ENCODE data around the gene LCE5A. TPM values are rescaled to one million over a fixed set of nuclear protein-coding genes. Genes with fewer than 3 reads are reported as not detected.

Gene LCE5A
- total and polyA plus RNA-seq, 2 experiments from 2014 or later, result not detected

GRCh38 chr1:152495066-152495675 lies 15.4 kb upstream of the LCE5A start:
- no peaks in the 10 kb centered on the region for H3K9me3 ChIP-seq (ENCODE audit: low read depth)
- H3K27me3 ChIP-seq, result no peaks in the 10 kb centered on the region
- H3K4me3 ChIP-seq, result no peak overlapping the region
- no peaks in the 10 kb centered on the region for H3K4me1 ChIP-seq (ENCODE audit: low read depth)
- DNase-seq (ENCODE audit: low read depth in 1 of 2, low spot score in 1 of 2), result peak in 1 of 2 donors; percentile 45
- H3K36me3 ChIP-seq, result no peaks in the 10 kb centered on the region
- H3K27ac ChIP-seq, result no peak overlapping the region
- TF ChIP-seq CTCF (IDR thresholded peaks at IDR 0.05; ENCODE audit: low read depth, low read length), result peak; percentile 74

- peak; percentile 34 for TF ChIP-seq CTCF (IDR thresholded peaks at IDR 0.05; ENCODE audit: low read depth, low read length)
- Histone ChIP-seq H3K4me1 (ENCODE audit: low read depth) (no peaks in the 10 kb centered on the region), H3K27me3 (no peaks in the 10 kb centered on the region), H3K9me3 (ENCODE audit: low read depth) (no peaks in the 10 kb centered on the region), H3K27ac (no peak overlapping the region), H3K4me3 (no peak overlapping the region), H3K36me3 (no peaks in the 10 kb centered on the region)
- peak in 1 of 2 donors; percentile 19 for DNase-seq (ENCODE audit: low read depth in 1 of 2, low spot score in 1 of 2)
Observed at GRCh38 chr1:152497273-152497672, 13.3 kb upstream of the LCE5A start.

- no peak overlapping the region for H3K4me3 ChIP-seq
- no peaks in the 10 kb centered on the region for H3K9me3 ChIP-seq (ENCODE audit: low read depth)
- no peak for DNase-seq (ENCODE audit: low read depth in 1 of 2, low spot score in 1 of 2)
- no peak overlapping the region for H3K27ac ChIP-seq
- H3K4me1 ChIP-seq (ENCODE audit: low read depth), result no peaks in the 10 kb centered on the region
- H3K27me3 ChIP-seq, result no peaks in the 10 kb centered on the region
- H3K36me3 ChIP-seq, result no peaks in the 10 kb centered on the region
- no peak for TF ChIP-seq CTCF (IDR thresholded peaks at IDR 0.05; ENCODE audit: low read depth, low read length)
Observed at GRCh38 chr1:152501704-152502103, 8.9 kb upstream of the LCE5A start.

DNA sequence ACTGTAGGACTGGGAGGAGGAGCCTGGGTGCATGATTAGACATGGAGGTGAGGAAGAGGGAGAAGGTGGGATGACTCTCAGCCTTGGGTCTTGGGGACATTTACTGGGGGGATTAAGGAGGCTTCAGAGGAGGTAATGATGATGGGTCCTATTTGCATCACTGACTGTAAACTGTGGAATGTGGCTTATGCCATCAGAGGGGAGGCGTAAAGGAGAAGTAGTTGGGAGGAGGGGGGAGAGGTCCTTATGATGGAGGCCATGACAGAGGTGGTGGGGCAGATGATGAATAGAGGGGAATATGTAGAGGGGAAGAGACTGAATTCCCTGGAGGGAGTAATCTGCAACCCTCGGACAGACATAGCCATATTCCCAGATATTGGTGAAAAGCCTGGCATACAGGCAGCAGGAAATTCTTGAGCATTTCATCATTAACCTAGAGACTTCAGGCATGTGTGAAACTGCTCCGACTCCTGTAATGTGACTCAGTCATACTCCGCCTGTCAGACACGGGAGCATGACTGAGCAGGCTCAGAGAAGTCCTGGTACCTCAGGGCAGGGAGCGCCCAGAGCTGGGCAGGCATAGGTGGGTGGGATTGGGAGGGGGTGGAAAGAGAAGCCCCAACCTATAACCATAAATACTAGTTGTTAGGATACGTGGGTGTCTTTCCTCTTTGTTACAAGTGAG lies 8.0 kb upstream of the LCE5A start:
- H3K27ac ChIP-seq, result no peak overlapping the region
- no peaks in the 10 kb centered on the region for H3K27me3 ChIP-seq
- H3K36me3 ChIP-seq, result no peaks in the 10 kb centered on the region
- no peaks in the 10 kb centered on the region for H3K4me1 ChIP-seq (ENCODE audit: low read depth)
- H3K9me3 ChIP-seq (ENCODE audit: low read depth), result no peaks in the 10 kb centered on the region
- TF ChIP-seq CTCF (IDR thresholded peaks at IDR 0.05; ENCODE audit: low read depth, low read length), result no peak
- peak in 1 of 2 donors; percentile 22 for DNase-seq (ENCODE audit: low read depth in 1 of 2, low spot score in 1 of 2)
- no peak overlapping the region for H3K4me3 ChIP-seq

DNA sequence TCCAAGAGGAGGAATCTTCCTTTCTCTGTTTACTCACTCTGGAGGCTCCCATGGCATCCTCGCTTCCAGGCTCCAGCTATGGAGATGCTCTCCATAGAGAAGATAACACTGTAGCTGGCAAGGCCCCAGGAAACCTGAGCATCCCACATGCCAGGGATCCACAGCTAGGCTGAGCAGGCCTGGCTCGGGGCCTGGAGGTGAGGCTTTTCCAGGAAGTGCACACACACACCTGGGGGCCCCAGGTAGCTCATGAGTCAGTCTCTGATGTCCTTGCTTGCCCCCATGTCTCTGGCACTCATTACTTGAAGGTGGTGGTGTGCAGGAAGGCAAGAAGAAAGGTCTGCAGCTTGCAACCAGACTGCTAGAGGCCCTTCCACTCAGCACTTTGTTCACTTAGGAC lies 5.5 kb upstream of the LCE5A start:
- no peak for DNase-seq (ENCODE audit: low read depth in 1 of 2, low spot score in 1 of 2)
- TF ChIP-seq CTCF (IDR thresholded peaks at IDR 0.05; ENCODE audit: low read depth, low read length), result no peak
- H3K9me3 ChIP-seq (ENCODE audit: low read depth), result no peaks in the 10 kb centered on the region

More for the DNA sequence above, 5.5 kb upstream of the LCE5A start:
- no peaks in the 10 kb centered on the region for H3K4me1 ChIP-seq (ENCODE audit: low read depth)
- no peak overlapping the region for H3K27ac ChIP-seq
- H3K36me3 ChIP-seq, result no peaks in the 10 kb centered on the region
- H3K4me3 ChIP-seq, result no peak overlapping the region
- H3K27me3 ChIP-seq, result no peaks in the 10 kb centered on the region

Data from cardiac muscle cell (in vitro differentiated cells and primary cell).